Measurements from ENCODE around the gene HCK.

DNA sequence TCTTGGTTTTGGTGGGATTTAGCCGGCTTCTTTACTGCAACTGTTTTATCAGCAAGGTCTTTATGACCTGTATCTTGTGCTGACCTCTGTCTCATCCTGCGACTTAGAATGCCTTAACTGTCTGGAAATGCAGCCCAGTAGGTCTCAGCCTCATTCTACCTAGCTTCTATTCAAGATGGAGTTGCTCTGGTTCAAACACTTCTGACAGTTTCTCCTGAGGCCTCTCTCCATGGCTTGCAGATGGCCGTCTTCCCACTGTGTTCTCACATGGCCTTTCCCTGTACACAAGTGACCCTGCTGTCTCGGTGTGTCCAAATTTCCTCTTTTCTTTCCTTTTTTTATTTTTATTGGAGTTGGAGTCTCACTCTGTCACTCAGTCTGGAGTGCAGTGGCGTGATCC is 46.0 kb upstream of the HCK start:
- TF ChIP-seq, protein P1, sequence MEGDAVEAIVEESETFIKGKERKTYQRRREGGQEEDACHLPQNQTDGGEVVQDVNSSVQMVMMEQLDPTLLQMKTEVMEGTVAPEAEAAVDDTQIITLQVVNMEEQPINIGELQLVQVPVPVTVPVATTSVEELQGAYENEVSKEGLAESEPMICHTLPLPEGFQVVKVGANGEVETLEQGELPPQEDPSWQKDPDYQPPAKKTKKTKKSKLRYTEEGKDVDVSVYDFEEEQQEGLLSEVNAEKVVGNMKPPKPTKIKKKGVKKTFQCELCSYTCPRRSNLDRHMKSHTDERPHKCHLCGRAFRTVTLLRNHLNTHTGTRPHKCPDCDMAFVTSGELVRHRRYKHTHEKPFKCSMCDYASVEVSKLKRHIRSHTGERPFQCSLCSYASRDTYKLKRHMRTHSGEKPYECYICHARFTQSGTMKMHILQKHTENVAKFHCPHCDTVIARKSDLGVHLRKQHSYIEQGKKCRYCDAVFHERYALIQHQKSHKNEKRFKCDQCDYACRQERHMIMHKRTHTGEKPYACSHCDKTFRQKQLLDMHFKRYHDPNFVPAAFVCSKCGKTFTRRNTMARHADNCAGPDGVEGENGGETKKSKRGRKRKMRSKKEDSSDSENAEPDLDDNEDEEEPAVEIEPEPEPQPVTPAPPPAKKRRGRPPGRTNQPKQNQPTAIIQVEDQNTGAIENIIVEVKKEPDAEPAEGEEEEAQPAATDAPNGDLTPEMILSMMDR (conservative IDR thresholded peaks at IDR 0.05) = no peak
- no peak for TF ChIP-seq ZFX (IDR thresholded peaks at IDR 0.05)

Data from C4-2B (cell line).